HepG2 (cell line): Measurements from ENCODE around the gene MLLT1. TPM values are rescaled to one million over a fixed set of nuclear protein-coding genes. Genes with fewer than 3 reads are reported as not detected.

Experiments
- ERF ChIP-seq: IDR thresholded peaks from 2 replicates; pipeline ENCODE4 v1.6.1; 2018; ENCODE audit warnings: missing biosample characterization, missing genetic modification reagents
- KDM4B ChIP-seq: sonication (generic); formaldehyde crosslinking; IDR thresholded peaks from 2 replicates; pipeline ENCODE4 v1.4.0; 2020; ENCODE audit warnings: missing genetic modification reagents
- PCBP1 ChIP-seq: fragments of 200-400 bp; formaldehyde crosslinking; IDR thresholded peaks from 2 replicates; pipeline ENCODE4 v1.6.1; 2017; ENCODE audit warnings: mild to moderate bottlenecking, low read depth, low read length, borderline replicate concordance
- PHF21A ChIP-seq: sonication (generic); formaldehyde crosslinking; IDR thresholded peaks from 2 replicates; pipeline ENCODE4 v1.5.0; 2020; ENCODE audit warnings: mild to moderate bottlenecking, missing genetic modification reagents
- RARG ChIP-seq: sonication (generic); formaldehyde crosslinking; IDR thresholded peaks from 2 replicates; pipeline ENCODE4 v1.4.0; 2020; ENCODE audit warnings: low read depth, mild to moderate bottlenecking, missing genetic modification reagents
- SMARCE1 ChIP-seq: fragments of 450-650 bp; IDR thresholded peaks from 2 replicates; pipeline ENCODE4 v1.6.1; 2017; ENCODE audit warnings: borderline replicate concordance
- SPEN ChIP-seq: sonication (generic); formaldehyde crosslinking; IDR thresholded peaks from 2 replicates; pipeline ENCODE4 v1.5.1; 2020; ENCODE audit warnings: low read depth, mild to moderate bottlenecking, missing genetic modification reagents
- SRSF1 ChIP-seq: fragments of 200-400 bp; formaldehyde crosslinking; optimal IDR thresholded peaks from 2 replicates; pipeline ENCODE3; 2017; ENCODE audit warnings: mild to moderate bottlenecking, low read depth, low read length, moderate library complexity
- SYNCRIP ChIP-seq: fragments of 200-400 bp; formaldehyde crosslinking; IDR thresholded peaks from 2 replicates; pipeline ENCODE4 v1.6.1; 2018; ENCODE audit warnings: mild to moderate bottlenecking, low read depth, low read length; ENCODE audit not compliant: insufficient read depth
- U2AF2 ChIP-seq: fragments of 200-400 bp; formaldehyde crosslinking; IDR thresholded peaks from 2 replicates; pipeline ENCODE4 v1.6.1; 2017; ENCODE audit warnings: low read depth, mild to moderate bottlenecking, low read length
- ZNF460 ChIP-seq: sonication (generic); formaldehyde crosslinking; IDR thresholded peaks from 2 replicates; pipeline ENCODE4 v1.5.1; 2020; ENCODE audit warnings: missing genetic modification reagents, mild to moderate bottlenecking, borderline replicate concordance
- ZNF549 ChIP-seq: sonication (generic); formaldehyde crosslinking; IDR thresholded peaks from 2 replicates; pipeline ENCODE4 v1.5.0; 2020; ENCODE audit warnings: missing genetic modification reagents
- ZNF570 ChIP-seq: sonication (generic); formaldehyde crosslinking; IDR thresholded peaks from 2 replicates; pipeline ENCODE4 v1.4.0; 2020; ENCODE audit warnings: mild to moderate bottlenecking, missing genetic modification reagents, borderline replicate concordance
- ZNF615 ChIP-seq: sonication (generic); formaldehyde crosslinking; IDR thresholded peaks from 2 replicates; pipeline ENCODE4 v1.5.0; 2020; ENCODE audit warnings: mild to moderate bottlenecking, missing genetic modification reagents, borderline replicate concordance
- polyA plus RNA-seq, 8 experiments: library from polyadenylated mRNA; depleted of rRNA in 3 of 8; stranded (reverse) in 7 of 8; unstranded in 1 of 8; fragments of >200 nt; fragmentation: Illumina TruSeq in 4 of 8; extraction: Trizol in 4 of 8; gene quantifications; 2 replicates each; pipeline versions ENCODE4 v1.2.1 to v1.2.3, GENCODE V29; 2011 to 2016; ENCODE audit warnings: low read depth in 4 of 8, missing spikeins in 1 of 8, mixed read lengths in 1 of 8; ENCODE audit not compliant: insufficient read depth in 1 of 8
- total RNA-seq, 5 experiments: library from RNA; depleted of rRNA; stranded (reverse); fragments of >200 nt; fragmentation: Illumina TruSeq; extraction: Trizol; gene quantifications; 2 replicates each; pipeline ENCODE4 v1.2.3, GENCODE V29; 2016; ENCODE audit warnings: low read depth in 1 of 5
- TF ChIP-seq, protein P1 (sequence below): sonication (generic); formaldehyde crosslinking; IDR thresholded peaks from 2 replicates; pipeline ENCODE4 v1.4.0; 2020; ENCODE audit warnings: low read depth, mild to moderate bottlenecking, missing genetic modification reagents
- TF ChIP-seq, protein P2 (sequence below): sonication (generic); formaldehyde crosslinking; IDR thresholded peaks from 2 replicates; pipeline ENCODE4 v1.5.0; 2020; ENCODE audit warnings: missing genetic modification reagents
- TF ChIP-seq, protein P3 (sequence below): sonication (generic); formaldehyde crosslinking; conservative IDR thresholded peaks from 2 replicates; pipeline ENCODE4 v1.4.0; 2020; ENCODE audit warnings: mild to moderate bottlenecking, missing genetic modification reagents, moderate library complexity

MLLT1 gene
- total and polyA plus RNA-seq, 2 of the 13 experiments (the other 11 are each of a cell fraction or from before 2014, with no cell fraction given): 11.7 to 12.2 TPM

DNA sequence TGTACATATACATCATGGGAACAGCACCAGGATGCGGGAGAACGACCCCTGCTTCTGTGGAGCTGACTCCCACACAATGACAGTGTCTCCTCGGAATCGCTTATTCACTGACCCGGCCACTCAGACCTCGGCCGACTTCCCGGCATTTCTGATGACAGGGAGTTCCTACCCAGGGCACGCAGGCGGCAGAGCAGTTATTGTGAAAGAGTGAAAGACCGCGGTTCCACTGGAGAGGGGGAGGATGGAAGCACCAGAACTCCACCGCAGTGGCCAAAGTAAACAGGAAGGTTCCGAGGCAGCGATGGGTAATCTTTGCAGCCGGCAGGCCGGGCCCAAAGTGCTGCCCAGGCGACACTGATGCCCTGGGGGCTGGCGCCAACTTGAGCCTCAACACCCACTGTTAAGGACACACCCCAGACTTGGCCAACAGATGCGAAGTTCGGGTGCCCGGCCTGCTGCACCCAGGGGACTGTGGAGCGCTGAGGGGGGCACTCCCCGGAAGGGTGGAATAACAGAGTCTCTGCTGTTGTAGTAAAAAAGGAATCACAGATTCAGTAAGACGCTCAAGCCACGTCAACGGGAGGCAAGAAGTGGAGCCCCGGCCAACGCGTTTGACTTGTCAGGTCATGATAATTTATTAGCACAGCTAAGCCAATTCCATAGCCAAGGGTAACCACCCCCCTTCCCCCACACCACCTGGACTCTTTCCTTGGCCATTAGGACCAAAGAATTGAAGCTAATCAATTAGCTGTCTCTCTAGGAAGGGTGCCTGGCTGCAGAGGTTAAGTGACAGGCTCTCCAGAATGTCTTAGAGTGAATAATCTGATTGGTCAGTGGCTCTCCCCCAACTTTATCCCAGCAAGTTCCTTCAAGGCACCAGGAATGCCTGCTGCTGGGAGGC lies 5.8 kb downstream of the MLLT1 start (continued):
- TF ChIP-seq, protein P1, sequence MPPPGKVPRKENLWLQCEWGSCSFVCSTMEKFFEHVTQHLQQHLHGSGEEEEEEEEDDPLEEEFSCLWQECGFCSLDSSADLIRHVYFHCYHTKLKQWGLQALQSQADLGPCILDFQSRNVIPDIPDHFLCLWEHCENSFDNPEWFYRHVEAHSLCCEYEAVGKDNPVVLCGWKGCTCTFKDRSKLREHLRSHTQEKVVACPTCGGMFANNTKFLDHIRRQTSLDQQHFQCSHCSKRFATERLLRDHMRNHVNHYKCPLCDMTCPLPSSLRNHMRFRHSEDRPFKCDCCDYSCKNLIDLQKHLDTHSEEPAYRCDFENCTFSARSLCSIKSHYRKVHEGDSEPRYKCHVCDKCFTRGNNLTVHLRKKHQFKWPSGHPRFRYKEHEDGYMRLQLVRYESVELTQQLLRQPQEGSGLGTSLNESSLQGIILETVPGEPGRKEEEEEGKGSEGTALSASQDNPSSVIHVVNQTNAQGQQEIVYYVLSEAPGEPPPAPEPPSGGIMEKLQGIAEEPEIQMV: no peak
- TF ChIP-seq U2AF2: no peak
- no peak for TF ChIP-seq SYNCRIP
- TF ChIP-seq SPEN (CRISPR knock-in tag): peak; percentile 48
- no peak for TF ChIP-seq KDM4B
- peak; percentile 46; the same call in 1 of the 2 replicates for TF ChIP-seq PHF21A (CRISPR knock-in tag)
- TF ChIP-seq SRSF1: no peak
- peak; percentile 56; the same call in 1 of the 2 replicates for TF ChIP-seq ERF (CRISPR knock-in tag)
- TF ChIP-seq ZNF615: no peak
- TF ChIP-seq ZNF549 (CRISPR knock-in tag): no peak
- no peak for TF ChIP-seq PCBP1
- no peak for TF ChIP-seq RARG (CRISPR knock-in tag)
- TF ChIP-seq, protein P2, sequence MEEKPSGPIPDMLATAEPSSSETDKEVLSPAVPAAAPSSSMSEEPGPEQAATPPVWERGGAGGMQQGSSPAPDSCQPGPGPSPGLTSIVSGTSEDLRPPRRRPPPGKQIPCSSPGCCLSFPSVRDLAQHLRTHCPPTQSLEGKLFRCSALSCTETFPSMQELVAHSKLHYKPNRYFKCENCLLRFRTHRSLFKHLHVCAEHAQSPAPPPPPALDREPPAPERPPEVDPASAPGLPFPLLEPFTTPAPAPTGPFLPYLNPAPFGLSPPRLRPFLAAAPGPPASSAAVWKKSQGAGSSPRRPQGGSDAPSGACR (CRISPR knock-in tag): no peak
- TF ChIP-seq ZNF570 (CRISPR knock-in tag): no peak
- TF ChIP-seq ZNF460 (CRISPR knock-in tag): no peak
- no peak for TF ChIP-seq SMARCE1
- TF ChIP-seq, protein P3, sequence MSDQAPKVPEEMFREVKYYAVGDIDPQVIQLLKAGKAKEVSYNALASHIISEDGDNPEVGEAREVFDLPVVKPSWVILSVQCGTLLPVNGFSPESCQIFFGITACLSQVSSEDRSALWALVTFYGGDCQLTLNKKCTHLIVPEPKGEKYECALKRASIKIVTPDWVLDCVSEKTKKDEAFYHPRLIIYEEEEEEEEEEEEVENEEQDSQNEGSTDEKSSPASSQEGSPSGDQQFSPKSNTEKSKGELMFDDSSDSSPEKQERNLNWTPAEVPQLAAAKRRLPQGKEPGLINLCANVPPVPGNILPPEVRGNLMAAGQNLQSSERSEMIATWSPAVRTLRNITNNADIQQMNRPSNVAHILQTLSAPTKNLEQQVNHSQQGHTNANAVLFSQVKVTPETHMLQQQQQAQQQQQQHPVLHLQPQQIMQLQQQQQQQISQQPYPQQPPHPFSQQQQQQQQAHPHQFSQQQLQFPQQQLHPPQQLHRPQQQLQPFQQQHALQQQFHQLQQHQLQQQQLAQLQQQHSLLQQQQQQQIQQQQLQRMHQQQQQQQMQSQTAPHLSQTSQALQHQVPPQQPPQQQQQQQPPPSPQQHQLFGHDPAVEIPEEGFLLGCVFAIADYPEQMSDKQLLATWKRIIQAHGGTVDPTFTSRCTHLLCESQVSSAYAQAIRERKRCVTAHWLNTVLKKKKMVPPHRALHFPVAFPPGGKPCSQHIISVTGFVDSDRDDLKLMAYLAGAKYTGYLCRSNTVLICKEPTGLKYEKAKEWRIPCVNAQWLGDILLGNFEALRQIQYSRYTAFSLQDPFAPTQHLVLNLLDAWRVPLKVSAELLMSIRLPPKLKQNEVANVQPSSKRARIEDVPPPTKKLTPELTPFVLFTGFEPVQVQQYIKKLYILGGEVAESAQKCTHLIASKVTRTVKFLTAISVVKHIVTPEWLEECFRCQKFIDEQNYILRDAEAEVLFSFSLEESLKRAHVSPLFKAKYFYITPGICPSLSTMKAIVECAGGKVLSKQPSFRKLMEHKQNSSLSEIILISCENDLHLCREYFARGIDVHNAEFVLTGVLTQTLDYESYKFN (CRISPR knock-in tag): peak; percentile 78
